Umbilical cord (tissue), 2 donors: ENCODE results near the gene DCAF8L1. TPM values are rescaled to one million over a fixed set of nuclear protein-coding genes. Genes with fewer than 3 reads are reported as not detected.
"Not testable (repeated sequence)": the region's sequence is repeated elsewhere in the genome, so short reads cannot be mapped to it uniquely, and the experiment has no call there.

ENCODE experiments used
- DNase-seq: peaks from one replicate; pipeline ENCODE4 v3.0.0-alpha.2; 2015; ENCODE audit warnings: low spot score
- total RNA-seq: library from RNA; depleted of rRNA; stranded (reverse); fragments of >200 nt; gene quantifications from one replicate; pipeline ENCODE4 v1.2.3, GENCODE V29; 2014; ENCODE audit warnings: low replicate concordance; ENCODE audit not compliant: insufficient read depth

The DCAF8L1 gene
- total RNA-seq, result 0.48 TPM

GRCh38 chrX:27981349-27981748 lies at the start of gene DCAF8L1:
Gene DCAF8L1 (minus strand): TSS chrX:27981449. CDS start chrX:27981334, 115 bp downstream.
- DNase-seq, result no peak

GRCh38 chrX:28022371-28022770 lies 41.1 kb upstream of the DCAF8L1 start:
- DNase-seq, result no peak

GRCh38 chrX:28016823-28017222 lies 35.6 kb upstream of the DCAF8L1 start:
- no peak for DNase-seq

GRCh38 chrX:28015993-28016392 lies 34.7 kb upstream of the DCAF8L1 start:
- DNase-seq, result no peak

- DNase-seq, result no peak
These were observed 29.6 kb upstream of the DCAF8L1 start for GRCh38 chrX:28010875-28011274.

- peak; percentile 7 for DNase-seq
These were observed 17.4 kb upstream of the DCAF8L1 start for GRCh38 chrX:27998666-27999065.

- DNase-seq, result no peak
These were observed 16.4 kb upstream of the DCAF8L1 start for GRCh38 chrX:27997622-27998021.

- DNase-seq, result no peak
These were observed 14.9 kb upstream of the DCAF8L1 start for GRCh38 chrX:27996132-27996531.

GRCh38 chrX:27995611-27996010 lies 14.4 kb upstream of the DCAF8L1 start:
- no peak for DNase-seq

- no peak for DNase-seq
These were observed 6.8 kb upstream of the DCAF8L1 start for GRCh38 chrX:27987862-27988646.

- DNase-seq, result not testable (repeated sequence)
These were observed 4.3 kb downstream of the DCAF8L1 start for GRCh38 chrX:27976934-27977333.

GRCh38 chrX:27976284-27976683 lies 5.0 kb downstream of the DCAF8L1 start:
- DNase-seq, result no peak

GRCh38 chrX:27968878-27969277 lies 12.4 kb downstream of the DCAF8L1 start:
- DNase-seq, result peak; percentile 3

GRCh38 chrX:27968352-27968751 lies 12.9 kb downstream of the DCAF8L1 start:
- no peak for DNase-seq

- peak; percentile 4 for DNase-seq
These were observed 14.3 kb downstream of the DCAF8L1 start for GRCh38 chrX:27966955-27967354.

- DNase-seq, result no peak
These were observed 14.8 kb downstream of the DCAF8L1 start for GRCh38 chrX:27966492-27966891.

GRCh38 chrX:27965348-27965747 lies 15.9 kb downstream of the DCAF8L1 start:
- not testable (repeated sequence) for DNase-seq

GRCh38 chrX:27964432-27964831 lies 16.8 kb downstream of the DCAF8L1 start:
- no peak for DNase-seq

- DNase-seq, result not testable (repeated sequence)
These were observed 20.8 kb downstream of the DCAF8L1 start for GRCh38 chrX:27960410-27960809.

- no peak for DNase-seq
These were observed 28.1 kb downstream of the DCAF8L1 start for GRCh38 chrX:27953171-27953570.

GRCh38 chrX:27933361-27933760 lies 47.9 kb downstream of the DCAF8L1 start:
- no peak for DNase-seq
